Testis (tissue), 2 donors: ENCODE data around the gene ADCY5.

ENCODE experiments used
- POLR2A ChIP-seq: fragments of 450-650 bp; IDR thresholded peaks from one replicate; pipeline ENCODE4 v1.6.1; 2017; ENCODE audit warnings: antibody characterized with exemption, mild to moderate bottlenecking, moderate library complexity
- TF ChIP-seq, protein P1 (sequence below), 3 experiments: fragments of 450-650 bp in 2 of 3; fragments of 200-600 bp in 1 of 3; sonication (generic) in 1 of 3; IDR thresholded peaks; one replicate each; pipeline ENCODE4 v1.5.1; 2016 to 2019; ENCODE audit warnings: antibody characterized with exemption in 3 of 3, mild to moderate bottlenecking in 2 of 3, moderate library complexity in 1 of 3

GRCh38 chr3:123361071-123361470 is 87.8 kb downstream of the ADCY5 start:
- TF ChIP-seq, protein P1, sequence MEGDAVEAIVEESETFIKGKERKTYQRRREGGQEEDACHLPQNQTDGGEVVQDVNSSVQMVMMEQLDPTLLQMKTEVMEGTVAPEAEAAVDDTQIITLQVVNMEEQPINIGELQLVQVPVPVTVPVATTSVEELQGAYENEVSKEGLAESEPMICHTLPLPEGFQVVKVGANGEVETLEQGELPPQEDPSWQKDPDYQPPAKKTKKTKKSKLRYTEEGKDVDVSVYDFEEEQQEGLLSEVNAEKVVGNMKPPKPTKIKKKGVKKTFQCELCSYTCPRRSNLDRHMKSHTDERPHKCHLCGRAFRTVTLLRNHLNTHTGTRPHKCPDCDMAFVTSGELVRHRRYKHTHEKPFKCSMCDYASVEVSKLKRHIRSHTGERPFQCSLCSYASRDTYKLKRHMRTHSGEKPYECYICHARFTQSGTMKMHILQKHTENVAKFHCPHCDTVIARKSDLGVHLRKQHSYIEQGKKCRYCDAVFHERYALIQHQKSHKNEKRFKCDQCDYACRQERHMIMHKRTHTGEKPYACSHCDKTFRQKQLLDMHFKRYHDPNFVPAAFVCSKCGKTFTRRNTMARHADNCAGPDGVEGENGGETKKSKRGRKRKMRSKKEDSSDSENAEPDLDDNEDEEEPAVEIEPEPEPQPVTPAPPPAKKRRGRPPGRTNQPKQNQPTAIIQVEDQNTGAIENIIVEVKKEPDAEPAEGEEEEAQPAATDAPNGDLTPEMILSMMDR (IDR thresholded peaks at IDR 0.05): no peak
- TF ChIP-seq POLR2A: no peak
